GM21381 (cell line): ENCODE results near the gene CCDC137.

Source experiments
- ATAC-seq: cut with Tn5 transposase; IDR thresholded peaks from one replicate; pipeline ENCODE4 v1.9.1; 2021; ENCODE audit warnings: mild to moderate bottlenecking, moderate library complexity; ENCODE audit not compliant: unreplicated experiment

CCDC137 gene

GRCh38 chr17:81700353-81701287 is 34.1 kb downstream of the CCDC137 start:
- ATAC-seq, result no peak

GRCh38 chr17:81701288-81702071 is 34.9 kb downstream of the CCDC137 start:
- ATAC-seq, result no peak

- peak; percentile 72 for ATAC-seq
These were observed 36.6 kb downstream of the CCDC137 start, which contains the start of gene MRPL12 for GRCh38 chr17:81702934-81703746. MRPL12 (plus strand) TSS chr17:81703367; CDS start chr17:81703502, 135 bp downstream.

GRCh38 chr17:81703747-81704654 is 37.5 kb downstream of the CCDC137 start:
- no peak for ATAC-seq

- no peak for ATAC-seq
These were observed 39.1 kb downstream of the CCDC137 start for GRCh38 chr17:81705518-81706231.

- no peak for ATAC-seq
These were observed 39.7 kb downstream of the CCDC137 start for GRCh38 chr17:81706232-81706611.

- ATAC-seq, result no peak
These were observed 40.5 kb downstream of the CCDC137 start for GRCh38 chr17:81706757-81707624.

GRCh38 chr17:81707725-81708646 is 41.4 kb downstream of the CCDC137 start:
- ATAC-seq, result no peak

- no peak for ATAC-seq
These were observed 42.2 kb downstream of the CCDC137 start for GRCh38 chr17:81708739-81709185.

- ATAC-seq, result no peak
These were observed 44.2 kb downstream of the CCDC137 start for GRCh38 chr17:81710514-81711308.

- peak; percentile 69 for ATAC-seq
These were observed 45.4 kb downstream of the CCDC137 start, which contains the start of gene SLC25A10 for GRCh38 chr17:81711814-81712467. SLC25A10 (plus strand) TSS chr17:81712284; CDS start chr17:81712427, 143 bp downstream.

- ATAC-seq, result peak; percentile 6
These were observed 46.0 kb downstream of the CCDC137 start for GRCh38 chr17:81712468-81713003.

GRCh38 chr17:81713004-81713555 is 46.5 kb downstream of the CCDC137 start:
- no peak for ATAC-seq

- no peak for ATAC-seq
These were observed 47.2 kb downstream of the CCDC137 start for GRCh38 chr17:81713556-81714411.
